Keratinocyte (primary cell): ENCODE measurements around the gene SH3D19. TPM values are rescaled to one million over a fixed set of nuclear protein-coding genes. Genes with fewer than 3 reads are reported as not detected.
A peak's percentile ranks its signal among the peaks of the same experiment; 100 is the strongest.

Experiments
- DNase-seq: peaks from one replicate; pipeline ENCODE4 v3.0.0-alpha.2; 2011; ENCODE audit warnings: low read depth, missing footprints, low spot score
- FAIRE-seq: peaks from 2 replicates; lab custom pipeline; 2011; peaks lifted over from hg19 to GRCh38; lab: Jason Lieb, UNC
- H2AFZ ChIP-seq: 2 replicates; pipeline ENCODE4 v1.6.0; 2012; ENCODE audit warnings: low read length, control low read depth, inconsistent platforms; ENCODE audit not compliant: control insufficient read depth
- H3K27ac ChIP-seq: 2 replicates; pipeline ENCODE4 v1.5.1; 2011; ENCODE audit warnings: low read length; ENCODE audit not compliant: control insufficient read depth, insufficient read depth
- H3K27me3 ChIP-seq: 3 replicates; pipeline ENCODE4 v1.6.0; 2011; ENCODE audit warnings: low read length; ENCODE audit not compliant: control insufficient read depth, insufficient read depth; ENCODE audit errors: extremely low read depth
- H3K36me3 ChIP-seq, 2 experiments: 2 replicates in 1 of 2; 3 replicates in 1 of 2; pipeline ENCODE4 v1.5.1; 2011; ENCODE audit warnings: low read length in 2 of 2, mild to moderate bottlenecking in 1 of 2; ENCODE audit not compliant: control insufficient read depth in 2 of 2, insufficient read depth in 2 of 2; ENCODE audit errors: extremely low read depth in 1 of 2
- H3K4me1 ChIP-seq: 3 replicates; pipeline ENCODE4 v1.5.1; 2011; ENCODE audit warnings: low read length; ENCODE audit not compliant: control insufficient read depth, insufficient read depth; ENCODE audit errors: extremely low read depth
- H3K4me2 ChIP-seq: 3 replicates; pipeline ENCODE4 v1.6.0; 2011; ENCODE audit warnings: low read depth, low read length; ENCODE audit not compliant: control insufficient read depth, insufficient read depth; ENCODE audit errors: extremely low read depth
- H3K4me3 ChIP-seq, 3 experiments: fragments of 200-600 bp in 1 of 3; sonication (generic) in 1 of 3; 2 replicates in 2 of 3; 3 replicates in 1 of 3; pipeline ENCODE4 v1.5.1; 2011 to 2016; ENCODE audit warnings: low read length in 3 of 3, mild to moderate bottlenecking in 3 of 3, control low read depth in 2 of 3, inconsistent platforms in 1 of 3, low read depth in 1 of 3, mixed read lengths in 1 of 3, mixed run types in 1 of 3, moderate library complexity in 1 of 3; ENCODE audit not compliant: control insufficient read depth in 2 of 3, insufficient read depth in 2 of 3; ENCODE audit errors: extremely low read depth in 1 of 3
- H3K79me2 ChIP-seq: 2 replicates; pipeline ENCODE4 v1.6.0; 2012; ENCODE audit warnings: low read length; ENCODE audit not compliant: control insufficient read depth, insufficient read depth
- H3K9ac ChIP-seq: 3 replicates; pipeline ENCODE4 v1.6.0; 2011; ENCODE audit warnings: low read length; ENCODE audit not compliant: control insufficient read depth, insufficient read depth; ENCODE audit errors: extremely low read depth
- H3K9me1 ChIP-seq: 3 replicates; pipeline ENCODE4 v1.6.0; 2011; ENCODE audit warnings: low read length; ENCODE audit not compliant: control insufficient read depth, insufficient read depth; ENCODE audit errors: extremely low read depth
- H3K9me3 ChIP-seq: 2 replicates; pipeline ENCODE4 v1.5.1; 2012; ENCODE audit warnings: low read depth, low read length; ENCODE audit not compliant: control insufficient read depth
- H4K20me1 ChIP-seq: 3 replicates; pipeline ENCODE4 v1.6.0; 2011; ENCODE audit warnings: low read length; ENCODE audit not compliant: control insufficient read depth, insufficient read depth; ENCODE audit errors: extremely low read depth
- EZH2 ChIP-seq: IDR thresholded peaks from one replicate; pipeline ENCODE4 v1.6.1; 2012; ENCODE audit warnings: inconsistent platforms, mild to moderate bottlenecking, low read length, moderate library complexity
- dilution Hi-C: fragments of 300-500 bp; cut with MboI; formaldehyde crosslinking; loops from one replicate; pipeline ENCODE4 v1.7.0; 2020; ENCODE audit warnings: low sequenced_read_pairs; ENCODE audit not compliant: extremely low pct_ligation_motif_present
- polyA plus RNA-seq, 5 experiments: library from polyadenylated mRNA; depleted of rRNA in 3 of 5; stranded (reverse) in 3 of 5; stranded (forward) in 1 of 5; unstranded in 1 of 5; fragments of >200 nt; gene quantifications; 1 replicate in 1 of 5; 2 replicates in 3 of 5; 3 replicates in 1 of 5; pipeline versions ENCODE4 v1.2.1 to v1.2.3, GENCODE V29; 2011 to 2012; ENCODE audit warnings: missing spikeins in 2 of 5, low read depth in 1 of 5, low replicate concordance in 1 of 5
- TF ChIP-seq, protein P1 (sequence below), 3 experiments: IDR thresholded peaks in 1 of 3; conservative IDR thresholded peaks in 1 of 3; optimal IDR thresholded peaks in 1 of 3; 2 replicates in 2 of 3; 3 replicates in 1 of 3; pipeline versions ENCODE3 to v1.5.1; 2011; ENCODE audit warnings: low read length in 3 of 3, mild to moderate bottlenecking in 3 of 3, moderate library complexity in 2 of 3, control low read depth in 1 of 3, inconsistent platforms in 1 of 3; ENCODE audit not compliant: insufficient read depth in 2 of 3; ENCODE audit errors: extremely low read depth in 1 of 3

SH3D19 gene
- polyA plus RNA-seq, 1 donor (not counting 4 experiments of a cell fraction or from before 2014, with no cell fraction given) = 24.8 TPM

GRCh38 chr4:151313306-151314009 is 11.9 kb downstream of the SH3D19 start:
- Histone ChIP-seq H3K27ac (peak overlapping the region; percentile 34), H2AFZ (no peak overlapping the region), H3K79me2 (peaks cover 73% of the 10 kb centered on the region), H3K4me3 (no peak overlapping the region), H3K36me3 (peaks cover 0 to under 1% of the 10 kb centered on the region in 2 experiments), H3K9ac (no peak overlapping the region), H3K4me1 (peaks cover 37% of the 10 kb centered on the region), H3K4me2 (peak overlapping the region; percentile 49), H4K20me1 (no peaks in the 10 kb centered on the region), H3K9me3 (no peaks in the 10 kb centered on the region), H3K9me1 (no peaks in the 10 kb centered on the region), H3K27me3 (no peaks in the 10 kb centered on the region)
- FAIRE-seq (peak; percentile 32), DNase-seq (no peak)
- dilution Hi-C loops = no loop called here
- TF ChIP-seq, protein P1, sequence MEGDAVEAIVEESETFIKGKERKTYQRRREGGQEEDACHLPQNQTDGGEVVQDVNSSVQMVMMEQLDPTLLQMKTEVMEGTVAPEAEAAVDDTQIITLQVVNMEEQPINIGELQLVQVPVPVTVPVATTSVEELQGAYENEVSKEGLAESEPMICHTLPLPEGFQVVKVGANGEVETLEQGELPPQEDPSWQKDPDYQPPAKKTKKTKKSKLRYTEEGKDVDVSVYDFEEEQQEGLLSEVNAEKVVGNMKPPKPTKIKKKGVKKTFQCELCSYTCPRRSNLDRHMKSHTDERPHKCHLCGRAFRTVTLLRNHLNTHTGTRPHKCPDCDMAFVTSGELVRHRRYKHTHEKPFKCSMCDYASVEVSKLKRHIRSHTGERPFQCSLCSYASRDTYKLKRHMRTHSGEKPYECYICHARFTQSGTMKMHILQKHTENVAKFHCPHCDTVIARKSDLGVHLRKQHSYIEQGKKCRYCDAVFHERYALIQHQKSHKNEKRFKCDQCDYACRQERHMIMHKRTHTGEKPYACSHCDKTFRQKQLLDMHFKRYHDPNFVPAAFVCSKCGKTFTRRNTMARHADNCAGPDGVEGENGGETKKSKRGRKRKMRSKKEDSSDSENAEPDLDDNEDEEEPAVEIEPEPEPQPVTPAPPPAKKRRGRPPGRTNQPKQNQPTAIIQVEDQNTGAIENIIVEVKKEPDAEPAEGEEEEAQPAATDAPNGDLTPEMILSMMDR (optimal IDR thresholded peaks at IDR 0.05 in 1 of 3, IDR thresholded peaks at IDR 0.05 in 1 of 3, conservative IDR thresholded peaks at IDR 0.05 in 1 of 3; ENCODE audit: extremely low read depth in 1 of 3, insufficient read depth in 2 of 3, low read length in 3 of 3) = no peak
- TF ChIP-seq EZH2 = no peak

DNA sequence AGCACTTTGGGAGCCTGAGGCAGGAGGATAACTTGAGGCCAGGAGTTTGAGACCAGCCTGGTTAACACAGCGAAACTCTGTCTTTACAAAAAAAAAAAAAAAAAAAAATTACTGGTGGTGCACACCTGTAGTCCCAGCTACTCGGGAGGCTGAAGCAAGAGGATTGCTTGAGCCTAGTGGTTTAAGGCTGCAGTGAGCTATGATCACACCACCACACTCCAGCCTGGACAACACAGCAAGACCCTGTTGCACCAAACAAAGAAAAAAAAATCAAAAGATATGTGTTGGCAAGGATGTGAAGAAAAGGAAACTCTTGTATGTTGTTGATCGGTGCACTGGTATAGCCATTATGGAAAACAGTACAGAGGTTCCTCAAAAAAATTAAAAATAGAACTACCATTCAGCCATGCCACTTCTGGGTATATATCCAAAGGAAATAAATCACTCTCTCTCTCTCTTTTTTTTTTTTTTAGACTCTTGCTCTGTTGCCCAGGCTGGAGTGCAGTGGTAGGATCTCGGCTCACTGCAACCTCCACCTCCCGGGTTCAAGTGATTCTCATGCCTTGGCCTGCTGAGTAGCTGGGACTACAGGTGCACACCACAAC is 15.2 kb downstream of the SH3D19 start:
- Histone ChIP-seq H3K4me3 (no peak overlapping the region), H4K20me1 (no peaks in the 10 kb centered on the region), H2AFZ (no peak overlapping the region), H3K79me2 (peaks cover 71% of the 10 kb centered on the region), H3K9ac (no peak overlapping the region), H3K4me2 (no peak overlapping the region), H3K9me3 (no peaks in the 10 kb centered on the region), H3K36me3 (peaks cover 0 to 4% of the 10 kb centered on the region in 2 experiments), H3K4me1 (peaks cover 23% of the 10 kb centered on the region), H3K27ac (no peak overlapping the region), H3K27me3 (no peaks in the 10 kb centered on the region), H3K9me1 (no peaks in the 10 kb centered on the region)
- TF ChIP-seq, protein P1 (optimal IDR thresholded peaks at IDR 0.05 in 1 of 3, IDR thresholded peaks at IDR 0.05 in 1 of 3, conservative IDR thresholded peaks at IDR 0.05 in 1 of 3; ENCODE audit: extremely low read depth in 1 of 3, insufficient read depth in 2 of 3, low read length in 3 of 3) = no peak
- no peak for TF ChIP-seq EZH2
- DNase-seq (no peak), FAIRE-seq (no peak)
- dilution Hi-C loops = no loop called here
